ENCODE results near the gene SMYD3.
"Not testable (repeated sequence)": the region's sequence is repeated elsewhere in the genome, so short reads cannot be mapped to it uniquely, and the experiment has no call there.

Gene SMYD3

GRCh38 chr1:246041360-246041759, 465.7 kb downstream of the SMYD3 start:
- DNase-seq: no peak

- no peak for DNase-seq
Measured at GRCh38 chr1:246040200-246040890, 466.7 kb downstream of the SMYD3 start.

- DNase-seq: no peak
Measured at GRCh38 chr1:246039584-246039983, 467.5 kb downstream of the SMYD3 start.

GRCh38 chr1:246037832-246038231, 469.2 kb downstream of the SMYD3 start:
- DNase-seq: no peak

- DNase-seq: no peak
Measured at GRCh38 chr1:246036175-246036574, 470.9 kb downstream of the SMYD3 start.

GRCh38 chr1:246035060-246035541, 472.0 kb downstream of the SMYD3 start:
- DNase-seq: no peak

- DNase-seq: no peak
Measured at GRCh38 chr1:246034630-246035029, 472.4 kb downstream of the SMYD3 start.

- no peak for DNase-seq
Measured at GRCh38 chr1:246032984-246033383, 474.1 kb downstream of the SMYD3 start.

- DNase-seq: no peak
Measured at GRCh38 chr1:246032031-246032551, 475.0 kb downstream of the SMYD3 start.

- DNase-seq: no peak
Measured at GRCh38 chr1:246029616-246030015, 477.5 kb downstream of the SMYD3 start.

GRCh38 chr1:246024118-246024517, 483.0 kb downstream of the SMYD3 start:
- DNase-seq: not testable (repeated sequence)

- DNase-seq: no peak
Measured at GRCh38 chr1:246020211-246020954, 486.7 kb downstream of the SMYD3 start.

GRCh38 chr1:246018146-246018545, 488.9 kb downstream of the SMYD3 start:
- DNase-seq: no peak

GRCh38 chr1:246012341-246012740, 494.7 kb downstream of the SMYD3 start:
- DNase-seq: peak; percentile 19

GRCh38 chr1:246010386-246010785, 496.7 kb downstream of the SMYD3 start:
- no peak for DNase-seq

GRCh38 chr1:246008363-246008831, 498.7 kb downstream of the SMYD3 start:
- DNase-seq: no peak

GRCh38 chr1:246005067-246005466, 502.0 kb downstream of the SMYD3 start:
- no peak for DNase-seq

GRCh38 chr1:246004301-246004700, 502.8 kb downstream of the SMYD3 start:
- DNase-seq: no peak

GRCh38 chr1:246003442-246003730, 503.7 kb downstream of the SMYD3 start:
- no peak for DNase-seq

GRCh38 chr1:246002725-246003441, 504.2 kb downstream of the SMYD3 start:
- peak; percentile 79 for DNase-seq

- no peak for DNase-seq
Measured at GRCh38 chr1:246001837-246002230, 505.2 kb downstream of the SMYD3 start.

GRCh38 chr1:246001142-246001836, 505.8 kb downstream of the SMYD3 start:
- no peak for DNase-seq

- no peak for DNase-seq
Measured at GRCh38 chr1:246000638-246001015, 506.5 kb downstream of the SMYD3 start.

Measured in CD4-positive, alpha-beta T cell treated with Interleukin-21 for 1 hour (primary cell).